HL-60 (cell line): ENCODE measurements around the gene IFT20.

Experiments
- CTCF ChIP-seq: IDR thresholded peaks from one replicate; pipeline ENCODE4 v1.5.1; 2011; ENCODE audit warnings: low read length, control low read depth, inconsistent platforms; ENCODE audit not compliant: insufficient read depth
- GABPA ChIP-seq: IDR thresholded peaks from 2 replicates; pipeline ENCODE4 v1.6.1; 2012; ENCODE audit warnings: low read depth

DNA sequence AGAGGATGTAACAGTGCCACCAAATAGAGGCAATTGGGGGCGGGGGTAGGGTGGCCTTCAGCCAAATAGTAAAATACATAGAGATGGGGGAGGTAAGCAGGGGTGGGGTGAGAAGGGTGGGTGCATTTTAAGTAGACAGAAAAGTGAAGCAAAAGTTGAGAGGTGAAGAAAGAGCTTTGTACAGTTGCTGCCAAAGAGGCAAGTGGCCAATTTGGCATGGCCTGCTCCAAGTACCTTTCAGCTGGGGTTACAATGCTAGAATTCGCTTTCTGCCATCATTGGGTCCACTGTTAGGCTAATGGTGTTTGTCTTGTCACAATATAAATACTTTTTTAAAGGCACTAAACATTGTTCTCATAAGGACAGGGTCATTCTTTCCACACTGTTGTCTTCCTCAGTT is 21.4 kb downstream of the IFT20 start:
- TF ChIP-seq CTCF (no peak), GABPA (no peak)
